Hepatocyte (in vitro differentiated cells): ENCODE measurements around the gene SEMA5B. TPM values are rescaled to one million over a fixed set of nuclear protein-coding genes. Genes with fewer than 3 reads are reported as not detected.
A peak's percentile ranks its signal among the peaks of the same experiment; 100 is the strongest.

ENCODE experiments used
- DNase-seq: peaks from one replicate; pipeline ENCODE4 v3.0.0-alpha.2; 2016; ENCODE audit warnings: low spot score
- H2AFZ ChIP-seq: fragments of 200-600 bp; sonication (generic); 2 replicates; pipeline ENCODE4 v1.6.0; 2016; ENCODE audit warnings: antibody characterized with exemption, mild to moderate bottlenecking
- H3K27ac ChIP-seq: fragments of 200-600 bp; sonication (generic); 2 replicates; pipeline ENCODE4 v1.5.1; 2016; ENCODE audit warnings: mild to moderate bottlenecking
- H3K27me3 ChIP-seq: fragments of 200-600 bp; sonication (generic); 2 replicates; pipeline ENCODE4 v1.6.1; 2016
- H3K36me3 ChIP-seq: fragments of 200-600 bp; sonication (generic); replicated peaks from 2 replicates; pipeline ENCODE4 v1.5.1; 2016; ENCODE audit warnings: low read depth; ENCODE audit not compliant: insufficient read depth
- H3K4me1 ChIP-seq: fragments of 200-600 bp; sonication (generic); 2 replicates; pipeline ENCODE4 v1.5.1; 2016; ENCODE audit warnings: mild to moderate bottlenecking, moderate library complexity; ENCODE audit not compliant: insufficient read depth
- H3K4me2 ChIP-seq: fragments of 200-600 bp; sonication (generic); 2 replicates; pipeline ENCODE4 v1.6.0; 2016
- H3K4me3 ChIP-seq: fragments of 200-600 bp; sonication (generic); 2 replicates; pipeline ENCODE4 v1.5.1; 2016; ENCODE audit warnings: mild to moderate bottlenecking
- H3K79me2 ChIP-seq: fragments of 200-600 bp; sonication (generic); 2 replicates; pipeline ENCODE4 v1.6.0; 2017; ENCODE audit warnings: mild to moderate bottlenecking
- H3K9me2 ChIP-seq: fragments of 200-600 bp; sonication (generic); replicated peaks from 2 replicates; pipeline ENCODE4 v1.6.0; 2017; ENCODE audit warnings: mild to moderate bottlenecking; ENCODE audit not compliant: insufficient read depth
- H3K9me3 ChIP-seq: fragments of 200-600 bp; sonication (generic); 2 replicates; pipeline ENCODE4 v1.5.1; 2016; ENCODE audit warnings: low read depth, mild to moderate bottlenecking
- H4K20me1 ChIP-seq: fragments of 200-600 bp; sonication (generic); 2 replicates; pipeline ENCODE4 v1.6.0; 2016; ENCODE audit warnings: mild to moderate bottlenecking; ENCODE audit not compliant: insufficient read depth, poor library complexity, severe bottlenecking
- EZH2 ChIP-seq: fragments of 200-600 bp; sonication (generic); IDR thresholded peaks from 2 replicates; pipeline ENCODE4 v1.6.1; 2016; ENCODE audit warnings: antibody characterized with exemption, mild to moderate bottlenecking, borderline replicate concordance
- EZH2phosphoT487 ChIP-seq: fragments of 200-600 bp; sonication (generic); IDR thresholded peaks from one replicate; pipeline ENCODE4 v1.6.1; 2018; ENCODE audit warnings: antibody characterized with exemption, mild to moderate bottlenecking, low read depth, moderate library complexity; ENCODE audit not compliant: unreplicated experiment, severe bottlenecking
- WGBS: methylation state at CpG from one replicate; pipeline ENCODE4 v1.1.6; 2016; ENCODE audit warnings: low lambda C conversion rate; ENCODE audit errors: missing lambda C conversion rate; 5-methylcytosine and 5-hydroxymethylcytosine counted together
- polyA plus RNA-seq: library from polyadenylated mRNA; unstranded; fragments of >200 nt; fragmentation: Nextera tagmentation; extraction: Ambion mirVana; gene quantifications from 2 replicates; pipeline ENCODE4 v1.2.1, GENCODE V29; 2016
- total RNA-seq: library from RNA; depleted of rRNA; stranded (reverse); fragments of >200 nt; gene quantifications from 2 replicates; pipeline ENCODE4 v1.2.3, GENCODE V29; 2014
- TF ChIP-seq, protein P1 (sequence below): fragments of 200-600 bp; sonication (generic); IDR thresholded peaks from 2 replicates; pipeline ENCODE4 v1.5.1; 2016; ENCODE audit warnings: antibody characterized with exemption, mild to moderate bottlenecking; ENCODE audit not compliant: poor library complexity

SEMA5B gene, protein sequence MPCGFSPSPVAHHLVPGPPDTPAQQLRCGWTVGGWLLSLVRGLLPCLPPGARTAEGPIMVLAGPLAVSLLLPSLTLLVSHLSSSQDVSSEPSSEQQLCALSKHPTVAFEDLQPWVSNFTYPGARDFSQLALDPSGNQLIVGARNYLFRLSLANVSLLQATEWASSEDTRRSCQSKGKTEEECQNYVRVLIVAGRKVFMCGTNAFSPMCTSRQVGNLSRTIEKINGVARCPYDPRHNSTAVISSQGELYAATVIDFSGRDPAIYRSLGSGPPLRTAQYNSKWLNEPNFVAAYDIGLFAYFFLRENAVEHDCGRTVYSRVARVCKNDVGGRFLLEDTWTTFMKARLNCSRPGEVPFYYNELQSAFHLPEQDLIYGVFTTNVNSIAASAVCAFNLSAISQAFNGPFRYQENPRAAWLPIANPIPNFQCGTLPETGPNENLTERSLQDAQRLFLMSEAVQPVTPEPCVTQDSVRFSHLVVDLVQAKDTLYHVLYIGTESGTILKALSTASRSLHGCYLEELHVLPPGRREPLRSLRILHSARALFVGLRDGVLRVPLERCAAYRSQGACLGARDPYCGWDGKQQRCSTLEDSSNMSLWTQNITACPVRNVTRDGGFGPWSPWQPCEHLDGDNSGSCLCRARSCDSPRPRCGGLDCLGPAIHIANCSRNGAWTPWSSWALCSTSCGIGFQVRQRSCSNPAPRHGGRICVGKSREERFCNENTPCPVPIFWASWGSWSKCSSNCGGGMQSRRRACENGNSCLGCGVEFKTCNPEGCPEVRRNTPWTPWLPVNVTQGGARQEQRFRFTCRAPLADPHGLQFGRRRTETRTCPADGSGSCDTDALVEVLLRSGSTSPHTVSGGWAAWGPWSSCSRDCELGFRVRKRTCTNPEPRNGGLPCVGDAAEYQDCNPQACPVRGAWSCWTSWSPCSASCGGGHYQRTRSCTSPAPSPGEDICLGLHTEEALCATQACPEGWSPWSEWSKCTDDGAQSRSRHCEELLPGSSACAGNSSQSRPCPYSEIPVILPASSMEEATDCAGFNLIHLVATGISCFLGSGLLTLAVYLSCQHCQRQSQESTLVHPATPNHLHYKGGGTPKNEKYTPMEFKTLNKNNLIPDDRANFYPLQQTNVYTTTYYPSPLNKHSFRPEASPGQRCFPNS
- total RNA-seq (0.88 and 1.4 TPM in 2 replicates), polyA plus RNA-seq (1.8 and 4.2 TPM in 2 replicates)

- Histone ChIP-seq H3K4me2 (peak within 1 kb of the TSS; percentile 97), H3K9me2 (no peaks in the 10 kb centered on the region), H3K9me3 (no peaks in the 10 kb centered on the region), H3K27me3 (peaks cover 68% of the 10 kb centered on the region), H2AFZ (peak within 1 kb of the TSS; percentile 87), H3K79me2 (no peaks in the 10 kb centered on the region), H3K4me3 (peak within 1 kb of the TSS; percentile 46), H3K27ac (peak within 1 kb of the TSS; percentile 36), H4K20me1 (no peaks in the 10 kb centered on the region), H3K36me3 (no peaks in the 10 kb centered on the region), H3K4me1 (peaks cover 10% of the 10 kb centered on the region)
- WGBS, result under 1% methylated on average over 60 of the region's 94 CpGs
- TF ChIP-seq EZH2, result peak; percentile 28
- TF ChIP-seq, protein P1, sequence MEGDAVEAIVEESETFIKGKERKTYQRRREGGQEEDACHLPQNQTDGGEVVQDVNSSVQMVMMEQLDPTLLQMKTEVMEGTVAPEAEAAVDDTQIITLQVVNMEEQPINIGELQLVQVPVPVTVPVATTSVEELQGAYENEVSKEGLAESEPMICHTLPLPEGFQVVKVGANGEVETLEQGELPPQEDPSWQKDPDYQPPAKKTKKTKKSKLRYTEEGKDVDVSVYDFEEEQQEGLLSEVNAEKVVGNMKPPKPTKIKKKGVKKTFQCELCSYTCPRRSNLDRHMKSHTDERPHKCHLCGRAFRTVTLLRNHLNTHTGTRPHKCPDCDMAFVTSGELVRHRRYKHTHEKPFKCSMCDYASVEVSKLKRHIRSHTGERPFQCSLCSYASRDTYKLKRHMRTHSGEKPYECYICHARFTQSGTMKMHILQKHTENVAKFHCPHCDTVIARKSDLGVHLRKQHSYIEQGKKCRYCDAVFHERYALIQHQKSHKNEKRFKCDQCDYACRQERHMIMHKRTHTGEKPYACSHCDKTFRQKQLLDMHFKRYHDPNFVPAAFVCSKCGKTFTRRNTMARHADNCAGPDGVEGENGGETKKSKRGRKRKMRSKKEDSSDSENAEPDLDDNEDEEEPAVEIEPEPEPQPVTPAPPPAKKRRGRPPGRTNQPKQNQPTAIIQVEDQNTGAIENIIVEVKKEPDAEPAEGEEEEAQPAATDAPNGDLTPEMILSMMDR, result peak; percentile 55
- no peak for TF ChIP-seq EZH2phosphoT487
- peak; percentile 70 for DNase-seq
Measured at GRCh38 chr3:123027292-123028232, at the start of gene SEMA5B. SEMA5B (minus strand) TSS chr3:123027763; CDS start chr3:122961263, 66,500 bp downstream.

GRCh38 chr3:123076496-123077418, 49.2 kb upstream of the SEMA5B start:
- peak; percentile 41 for DNase-seq
- peaks cover 36% of the 10 kb centered on the region for H3K4me1 ChIP-seq
- peak overlapping the region; percentile 14 for H3K4me2 ChIP-seq
- H3K27ac ChIP-seq, result peak overlapping the region; percentile 18
- 30% methylated on average over 6 of the region's 6 CpGs for WGBS
- no peaks in the 10 kb centered on the region for H3K36me3 ChIP-seq
- H3K9me2 ChIP-seq, result no peaks in the 10 kb centered on the region
- peaks cover 35% of the 10 kb centered on the region for H4K20me1 ChIP-seq
- H3K4me3 ChIP-seq, result no peak overlapping the region
- H3K27me3 ChIP-seq, result no peaks in the 10 kb centered on the region
- no peak for TF ChIP-seq EZH2
- no peak for TF ChIP-seq EZH2phosphoT487
- TF ChIP-seq, protein P1, result no peak
- no peaks in the 10 kb centered on the region for H3K9me3 ChIP-seq
- no peak overlapping the region for H2AFZ ChIP-seq
- peaks cover 91% of the 10 kb centered on the region for H3K79me2 ChIP-seq
